ENCODE results near the gene CPNE6.

The CPNE6 gene

GRCh38 chr14:24093901-24094840, 22.8 kb downstream of the CPNE6 start, which contains the start of gene PCK2:
Gene PCK2 (plus strand): TSS chr14:24094311. CDS start chr14:24094406, 95 bp downstream.
- H3K27me3 ChIP-seq: no peaks in the 10 kb centered on the region
- DNase-seq: peak; percentile 98
- peak within 1 kb of the TSS; percentile 99 for H3K4me3 ChIP-seq (ENCODE audit: low read depth, low read length)
- peak; percentile 11; the same call in 1 of the 2 replicates for TF ChIP-seq CTCF (IDR thresholded peaks at IDR 0.05; ENCODE audit: low read depth, low read length)
- H3K9me3 ChIP-seq: no peaks in the 10 kb centered on the region
- peaks cover 10% of the 10 kb centered on the region for H3K4me1 ChIP-seq
- H3K36me3 ChIP-seq: peaks cover 17% of the 10 kb centered on the region

- Histone ChIP-seq H3K9me3 (no peaks in the 10 kb centered on the region), H3K27me3 (no peaks in the 10 kb centered on the region), H3K4me1 (peaks cover 10% of the 10 kb centered on the region), H3K36me3 (peaks cover 24% of the 10 kb centered on the region), H3K4me3 (ENCODE audit: low read depth, low read length) (peak overlapping the region; percentile 99)
- no peak for TF ChIP-seq CTCF (IDR thresholded peaks at IDR 0.05; ENCODE audit: low read depth, low read length)
- DNase-seq: no peak
Measured at GRCh38 chr14:24094841-24095270, 23.5 kb downstream of the CPNE6 start.

- TF ChIP-seq CTCF (IDR thresholded peaks at IDR 0.05; ENCODE audit: low read depth, low read length): no peak
- peak; percentile 90 for DNase-seq
- H3K4me1 ChIP-seq: peaks cover 8% of the 10 kb centered on the region
Measured at GRCh38 chr14:24095271-24096068, 24.1 kb downstream of the CPNE6 start.

GRCh38 chr14:24096545-24097181, 25.3 kb downstream of the CPNE6 start:
- Histone ChIP-seq H3K27me3 (no peaks in the 10 kb centered on the region), H3K9me3 (no peaks in the 10 kb centered on the region), H3K4me3 (ENCODE audit: low read depth, low read length) (no peak overlapping the region), H3K36me3 (peaks cover 29% of the 10 kb centered on the region), H3K4me1 (peaks cover 5% of the 10 kb centered on the region)
- TF ChIP-seq CTCF (IDR thresholded peaks at IDR 0.05; ENCODE audit: low read depth, low read length): no peak
- no peak for DNase-seq

More at GRCh38 chr14:24095271-24096068, 24.1 kb downstream of the CPNE6 start:
- Histone ChIP-seq H3K36me3 (peaks cover 29% of the 10 kb centered on the region), H3K9me3 (no peaks in the 10 kb centered on the region), H3K4me3 (ENCODE audit: low read depth, low read length) (peak overlapping the region; percentile 99), H3K27me3 (no peaks in the 10 kb centered on the region)

GRCh38 chr14:24098229-24098926, 27.0 kb downstream of the CPNE6 start:
- H3K4me3 ChIP-seq (ENCODE audit: low read depth, low read length): no peak overlapping the region
- peaks cover 37% of the 10 kb centered on the region for H3K36me3 ChIP-seq
- no peak for DNase-seq
- H3K4me1 ChIP-seq: peaks cover 4% of the 10 kb centered on the region
- TF ChIP-seq CTCF (IDR thresholded peaks at IDR 0.05; ENCODE audit: low read depth, low read length): no peak
- no peaks in the 10 kb centered on the region for H3K9me3 ChIP-seq
- no peaks in the 10 kb centered on the region for H3K27me3 ChIP-seq
